OCI-LY7 (cell line): ENCODE measurements around the gene PPP2R3A.

Experiments used
- CTCF ChIP-seq: fragments of 200-600 bp; sonication (generic); conservative IDR thresholded peaks from 2 replicates; pipeline ENCODE4 v1.5.1; 2014; ENCODE audit warnings: mild to moderate bottlenecking, antibody characterized with exemption, low read length, moderate library complexity, mixed read lengths
- EZH2phosphoT487 ChIP-seq: fragments of 200-600 bp; sonication (generic); IDR thresholded peaks from 2 replicates; pipeline ENCODE4 v1.6.1; 2018; ENCODE audit warnings: low read depth, borderline replicate concordance, mild to moderate bottlenecking, mixed run types, antibody characterized with exemption, low read length, moderate library complexity, mixed read lengths

GRCh38 chr3:135918600-135918999, 46.9 kb upstream of the PPP2R3A start:
- peak; percentile 69 for TF ChIP-seq CTCF
- no peak for TF ChIP-seq EZH2phosphoT487
